ENCODE results near the gene KCNN2.
A peak's percentile ranks its signal among the peaks of the same experiment; 100 is the strongest.

Gene KCNN2

GRCh38 chr5:114362977-114363761, 1.3 kb downstream of the KCNN2 start:
- no peak overlapping the region for H3K27ac ChIP-seq (ENCODE audit: low read length)
- H3K27me3 ChIP-seq (ENCODE audit: low read depth, low read length): peaks cover 13% of the 10 kb centered on the region
- H3K4me3 ChIP-seq (ENCODE audit: low read depth in 1 of 2, low read length in 2 of 2): peak overlapping the region; percentile 40 to 93
- no peaks in the 10 kb centered on the region for H3K9me3 ChIP-seq (ENCODE audit: control insufficient read depth in 1 of 2, low read length in 2 of 2)
- peaks cover 0 to 31% of the 10 kb centered on the region in 2 donors for H3K4me1 ChIP-seq (ENCODE audit: control insufficient read depth in 1 of 2, insufficient read depth in 2 of 2, low read length in 2 of 2)
- H3K36me3 ChIP-seq (ENCODE audit: control insufficient read depth in 1 of 2, insufficient read depth in 2 of 2, low read length in 2 of 2): no peaks in the 10 kb centered on the region

GRCh38 chr5:114363837-114364236, 2.0 kb downstream of the KCNN2 start:
- Histone ChIP-seq H3K4me3 (ENCODE audit: low read depth in 1 of 2, low read length in 2 of 2) (peak overlapping the region; percentile 40 to 93), H3K27ac (ENCODE audit: low read length) (no peak overlapping the region), H3K36me3 (ENCODE audit: control insufficient read depth in 1 of 2, insufficient read depth in 2 of 2, low read length in 2 of 2) (no peaks in the 10 kb centered on the region), H3K27me3 (ENCODE audit: low read depth, low read length) (peaks cover 13% of the 10 kb centered on the region), H3K4me1 (ENCODE audit: control insufficient read depth in 1 of 2, insufficient read depth in 2 of 2, low read length in 2 of 2) (peaks cover 0 to 31% of the 10 kb centered on the region in 2 donors), H3K9me3 (ENCODE audit: control insufficient read depth in 1 of 2, low read length in 2 of 2) (no peaks in the 10 kb centered on the region)

GRCh38 chr5:114367029-114367428, 5.2 kb downstream of the KCNN2 start:
- Histone ChIP-seq H3K27ac (ENCODE audit: low read length) (no peak overlapping the region), H3K27me3 (ENCODE audit: low read depth, low read length) (peaks cover 13% of the 10 kb centered on the region), H3K9me3 (ENCODE audit: control insufficient read depth in 1 of 2, low read length in 2 of 2) (no peaks in the 10 kb centered on the region), H3K36me3 (ENCODE audit: control insufficient read depth in 1 of 2, insufficient read depth in 2 of 2, low read length in 2 of 2) (no peaks in the 10 kb centered on the region), H3K4me1 (ENCODE audit: control insufficient read depth in 1 of 2, insufficient read depth in 2 of 2, low read length in 2 of 2) (peaks cover 0 to 19% of the 10 kb centered on the region in 2 donors), H3K4me3 (ENCODE audit: low read depth in 1 of 2, low read length in 2 of 2) (no peak overlapping the region)

- H3K4me1 ChIP-seq (ENCODE audit: control insufficient read depth in 1 of 2, insufficient read depth in 2 of 2, low read length in 2 of 2): no peaks in the 10 kb centered on the region
Measured at GRCh38 chr5:114369680-114370417, 8.0 kb downstream of the KCNN2 start.

GRCh38 chr5:114377050-114377844, 15.4 kb downstream of the KCNN2 start:
- Histone ChIP-seq H3K27me3 (ENCODE audit: low read depth, low read length) (no peaks in the 10 kb centered on the region), H3K4me3 (ENCODE audit: low read depth in 1 of 2, low read length in 2 of 2) (no peak overlapping the region), H3K36me3 (ENCODE audit: control insufficient read depth in 1 of 2, insufficient read depth in 2 of 2, low read length in 2 of 2) (no peaks in the 10 kb centered on the region), H3K4me1 (ENCODE audit: control insufficient read depth in 1 of 2, insufficient read depth in 2 of 2, low read length in 2 of 2) (no peaks in the 10 kb centered on the region), H3K27ac (ENCODE audit: low read length) (no peak overlapping the region), H3K9me3 (ENCODE audit: control insufficient read depth in 1 of 2, low read length in 2 of 2) (no peaks in the 10 kb centered on the region)

More at GRCh38 chr5:114369680-114370417, 8.0 kb downstream of the KCNN2 start:
- Histone ChIP-seq H3K27ac (ENCODE audit: low read length) (no peak overlapping the region), H3K4me3 (ENCODE audit: low read depth in 1 of 2, low read length in 2 of 2) (no peak overlapping the region), H3K27me3 (ENCODE audit: low read depth, low read length) (no peaks in the 10 kb centered on the region), H3K36me3 (ENCODE audit: control insufficient read depth in 1 of 2, insufficient read depth in 2 of 2, low read length in 2 of 2) (no peaks in the 10 kb centered on the region), H3K9me3 (ENCODE audit: control insufficient read depth in 1 of 2, low read length in 2 of 2) (no peaks in the 10 kb centered on the region)

GRCh38 chr5:114377946-114378345, 16.1 kb downstream of the KCNN2 start:
- Histone ChIP-seq H3K9me3 (ENCODE audit: control insufficient read depth in 1 of 2, low read length in 2 of 2) (no peaks in the 10 kb centered on the region), H3K27me3 (ENCODE audit: low read depth, low read length) (no peaks in the 10 kb centered on the region), H3K27ac (ENCODE audit: low read length) (no peak overlapping the region), H3K4me3 (ENCODE audit: low read depth in 1 of 2, low read length in 2 of 2) (no peak overlapping the region), H3K36me3 (ENCODE audit: control insufficient read depth in 1 of 2, insufficient read depth in 2 of 2, low read length in 2 of 2) (no peaks in the 10 kb centered on the region), H3K4me1 (ENCODE audit: control insufficient read depth in 1 of 2, insufficient read depth in 2 of 2, low read length in 2 of 2) (no peaks in the 10 kb centered on the region)

- H3K27me3 ChIP-seq (ENCODE audit: low read depth, low read length): no peaks in the 10 kb centered on the region
- no peak overlapping the region for H3K4me3 ChIP-seq (ENCODE audit: low read depth in 1 of 2, low read length in 2 of 2)
- H3K27ac ChIP-seq (ENCODE audit: low read length): no peak overlapping the region
- no peaks in the 10 kb centered on the region for H3K4me1 ChIP-seq (ENCODE audit: control insufficient read depth in 1 of 2, insufficient read depth in 2 of 2, low read length in 2 of 2)
- H3K36me3 ChIP-seq (ENCODE audit: control insufficient read depth in 1 of 2, insufficient read depth in 2 of 2, low read length in 2 of 2): no peaks in the 10 kb centered on the region
- no peaks in the 10 kb centered on the region for H3K9me3 ChIP-seq (ENCODE audit: control insufficient read depth in 1 of 2, low read length in 2 of 2)
Measured at GRCh38 chr5:114380721-114381120, 18.9 kb downstream of the KCNN2 start.

GRCh38 chr5:114387433-114387832, 25.6 kb downstream of the KCNN2 start:
- Histone ChIP-seq H3K4me1 (ENCODE audit: control insufficient read depth in 1 of 2, insufficient read depth in 2 of 2, low read length in 2 of 2) (no peaks in the 10 kb centered on the region), H3K27ac (ENCODE audit: low read length) (no peak overlapping the region), H3K9me3 (ENCODE audit: control insufficient read depth in 1 of 2, low read length in 2 of 2) (no peaks in the 10 kb centered on the region), H3K4me3 (ENCODE audit: low read depth in 1 of 2, low read length in 2 of 2) (no peak overlapping the region), H3K27me3 (ENCODE audit: low read depth, low read length) (no peaks in the 10 kb centered on the region), H3K36me3 (ENCODE audit: control insufficient read depth in 1 of 2, insufficient read depth in 2 of 2, low read length in 2 of 2) (no peaks in the 10 kb centered on the region)

- no peaks in the 10 kb centered on the region for H3K4me1 ChIP-seq (ENCODE audit: control insufficient read depth in 1 of 2, insufficient read depth in 2 of 2, low read length in 2 of 2)
- no peaks in the 10 kb centered on the region for H3K27me3 ChIP-seq (ENCODE audit: low read depth, low read length)
- H3K4me3 ChIP-seq (ENCODE audit: low read depth in 1 of 2, low read length in 2 of 2): no peak overlapping the region
- H3K27ac ChIP-seq (ENCODE audit: low read length): no peak overlapping the region
- no peaks in the 10 kb centered on the region for H3K9me3 ChIP-seq (ENCODE audit: control insufficient read depth in 1 of 2, low read length in 2 of 2)
- H3K36me3 ChIP-seq (ENCODE audit: control insufficient read depth in 1 of 2, insufficient read depth in 2 of 2, low read length in 2 of 2): no peaks in the 10 kb centered on the region
Measured at GRCh38 chr5:114390431-114390830, 28.6 kb downstream of the KCNN2 start.

- Histone ChIP-seq H3K27ac (ENCODE audit: low read length) (no peak overlapping the region), H3K4me3 (ENCODE audit: low read depth in 1 of 2, low read length in 2 of 2) (no peak overlapping the region), H3K4me1 (ENCODE audit: control insufficient read depth in 1 of 2, insufficient read depth in 2 of 2, low read length in 2 of 2) (no peaks in the 10 kb centered on the region), H3K36me3 (ENCODE audit: control insufficient read depth in 1 of 2, insufficient read depth in 2 of 2, low read length in 2 of 2) (no peaks in the 10 kb centered on the region), H3K27me3 (ENCODE audit: low read depth, low read length) (no peaks in the 10 kb centered on the region), H3K9me3 (ENCODE audit: control insufficient read depth in 1 of 2, low read length in 2 of 2) (no peaks in the 10 kb centered on the region)
Measured at GRCh38 chr5:114391321-114391720, 29.5 kb downstream of the KCNN2 start.

GRCh38 chr5:114393159-114393558, 31.3 kb downstream of the KCNN2 start:
- no peak overlapping the region for H3K27ac ChIP-seq (ENCODE audit: low read length)
- no peaks in the 10 kb centered on the region for H3K9me3 ChIP-seq (ENCODE audit: control insufficient read depth in 1 of 2, low read length in 2 of 2)
- no peak overlapping the region for H3K4me3 ChIP-seq (ENCODE audit: low read depth in 1 of 2, low read length in 2 of 2)
- no peaks in the 10 kb centered on the region for H3K36me3 ChIP-seq (ENCODE audit: control insufficient read depth in 1 of 2, insufficient read depth in 2 of 2, low read length in 2 of 2)
- no peaks in the 10 kb centered on the region for H3K27me3 ChIP-seq (ENCODE audit: low read depth, low read length)
- H3K4me1 ChIP-seq (ENCODE audit: control insufficient read depth in 1 of 2, insufficient read depth in 2 of 2, low read length in 2 of 2): no peaks in the 10 kb centered on the region

All from muscle layer of duodenum (tissue), 2 donors.